A549 (cell line): Measurements from ENCODE around the gene SLC9A6.

Experiments used
- CBX8 ChIP-seq: fragments of 200-600 bp; sonication (generic); IDR thresholded peaks from 2 replicates; pipeline ENCODE4 v1.6.1; 2016
- FOSB ChIP-seq: fragments of 250-450 bp; sonication (Bioruptor Pico); IDR thresholded peaks from 2 replicates; pipeline ENCODE4 v1.5.0; 2020; ENCODE audit warnings: mild to moderate bottlenecking, moderate library complexity
- JUN ChIP-seq, 2 experiments: fragments of >200 bp; sonication (Bioruptor Twin); formaldehyde crosslinking; IDR thresholded peaks; 2 replicates in 1 of 2; 3 replicates in 1 of 2; pipeline ENCODE4 v1.6.1; 2016 to 2017
- NPAS2 ChIP-seq: fragments of 250-450 bp; sonication (Bioruptor Pico); IDR thresholded peaks from 2 replicates; pipeline ENCODE4 v1.8.0; 2022; ENCODE audit warnings: mild to moderate bottlenecking, moderate library complexity, borderline replicate concordance
- PHF8 ChIP-seq: fragments of 200-600 bp; sonication (generic); IDR thresholded peaks from 2 replicates; pipeline ENCODE4 v1.6.1; 2016; ENCODE audit warnings: low read depth, mild to moderate bottlenecking, antibody characterized with exemption, moderate library complexity, borderline replicate concordance
- POLR2A ChIP-seq: IDR thresholded peaks from 2 replicates; pipeline ENCODE4 v1.6.1; 2012; ENCODE audit warnings: mild to moderate bottlenecking, low read length
- POLR2AphosphoS2 ChIP-seq: conservative IDR thresholded peaks from 2 replicates; pipeline ENCODE4 v1.6.1; 2012; ENCODE audit warnings: low read length, improper control_type of control experiment, inconsistent platforms
- SMC3 ChIP-seq: fragments of >200 bp; sonication (Bioruptor Twin); formaldehyde crosslinking; IDR thresholded peaks from 3 replicates; pipeline ENCODE4 v1.6.1; 2018; ENCODE audit warnings: inconsistent platforms
- TF ChIP-seq, protein P1 (sequence below): fragments of >200 bp; sonication (Bioruptor Twin); formaldehyde crosslinking; IDR thresholded peaks from 3 replicates; pipeline ENCODE4 v1.5.1; 2016
- TF ChIP-seq, protein P2 (sequence below): fragments of >200 bp; sonication (Bioruptor Twin); formaldehyde crosslinking; IDR thresholded peaks from 3 replicates; pipeline ENCODE4 v1.6.1; 2016
- TF ChIP-seq, protein P3 (sequence below): fragments of 200-600 bp; sonication (generic); IDR thresholded peaks from 2 replicates; pipeline ENCODE4 v1.6.1; 2016; ENCODE audit warnings: antibody characterized with exemption, mild to moderate bottlenecking, moderate library complexity
- TF ChIP-seq, protein P4 (sequence below): fragments of 450-650 bp; IDR thresholded peaks from 2 replicates; pipeline ENCODE4 v1.6.1; 2014; ENCODE audit warnings: antibody characterized with exemption

DNA sequence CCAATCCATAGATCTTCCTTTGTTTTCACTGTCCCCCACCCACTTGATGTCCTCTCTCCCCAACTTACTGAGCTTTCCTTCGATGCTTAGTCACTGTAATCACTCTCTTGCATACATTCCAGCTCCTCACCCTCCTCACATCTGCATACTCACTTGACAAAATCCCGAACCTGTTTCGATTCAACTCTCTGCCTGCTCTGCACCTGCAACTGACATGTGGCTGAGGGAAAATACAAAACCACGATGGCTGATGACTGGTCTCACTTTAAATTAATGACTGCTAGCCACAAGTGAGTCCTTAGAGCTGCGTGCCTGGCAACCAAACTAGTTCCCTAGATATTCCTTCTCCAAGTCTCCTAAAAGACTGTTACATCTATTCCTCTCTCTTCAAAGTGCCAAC lies 91.7 kb downstream of the SLC9A6 start:
- TF ChIP-seq, protein P1, sequence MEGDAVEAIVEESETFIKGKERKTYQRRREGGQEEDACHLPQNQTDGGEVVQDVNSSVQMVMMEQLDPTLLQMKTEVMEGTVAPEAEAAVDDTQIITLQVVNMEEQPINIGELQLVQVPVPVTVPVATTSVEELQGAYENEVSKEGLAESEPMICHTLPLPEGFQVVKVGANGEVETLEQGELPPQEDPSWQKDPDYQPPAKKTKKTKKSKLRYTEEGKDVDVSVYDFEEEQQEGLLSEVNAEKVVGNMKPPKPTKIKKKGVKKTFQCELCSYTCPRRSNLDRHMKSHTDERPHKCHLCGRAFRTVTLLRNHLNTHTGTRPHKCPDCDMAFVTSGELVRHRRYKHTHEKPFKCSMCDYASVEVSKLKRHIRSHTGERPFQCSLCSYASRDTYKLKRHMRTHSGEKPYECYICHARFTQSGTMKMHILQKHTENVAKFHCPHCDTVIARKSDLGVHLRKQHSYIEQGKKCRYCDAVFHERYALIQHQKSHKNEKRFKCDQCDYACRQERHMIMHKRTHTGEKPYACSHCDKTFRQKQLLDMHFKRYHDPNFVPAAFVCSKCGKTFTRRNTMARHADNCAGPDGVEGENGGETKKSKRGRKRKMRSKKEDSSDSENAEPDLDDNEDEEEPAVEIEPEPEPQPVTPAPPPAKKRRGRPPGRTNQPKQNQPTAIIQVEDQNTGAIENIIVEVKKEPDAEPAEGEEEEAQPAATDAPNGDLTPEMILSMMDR, result no peak
- no peak for TF ChIP-seq CBX8
- TF ChIP-seq POLR2A, result no peak
- TF ChIP-seq FOSB, result no peak
- TF ChIP-seq PHF8, result no peak
- TF ChIP-seq, protein P2, sequence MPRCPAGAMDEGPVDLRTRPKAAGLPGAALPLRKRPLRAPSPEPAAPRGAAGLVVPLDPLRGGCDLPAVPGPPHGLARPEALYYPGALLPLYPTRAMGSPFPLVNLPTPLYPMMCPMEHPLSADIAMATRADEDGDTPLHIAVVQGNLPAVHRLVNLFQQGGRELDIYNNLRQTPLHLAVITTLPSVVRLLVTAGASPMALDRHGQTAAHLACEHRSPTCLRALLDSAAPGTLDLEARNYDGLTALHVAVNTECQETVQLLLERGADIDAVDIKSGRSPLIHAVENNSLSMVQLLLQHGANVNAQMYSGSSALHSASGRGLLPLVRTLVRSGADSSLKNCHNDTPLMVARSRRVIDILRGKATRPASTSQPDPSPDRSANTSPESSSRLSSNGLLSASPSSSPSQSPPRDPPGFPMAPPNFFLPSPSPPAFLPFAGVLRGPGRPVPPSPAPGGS, result no peak
- TF ChIP-seq, protein P3, sequence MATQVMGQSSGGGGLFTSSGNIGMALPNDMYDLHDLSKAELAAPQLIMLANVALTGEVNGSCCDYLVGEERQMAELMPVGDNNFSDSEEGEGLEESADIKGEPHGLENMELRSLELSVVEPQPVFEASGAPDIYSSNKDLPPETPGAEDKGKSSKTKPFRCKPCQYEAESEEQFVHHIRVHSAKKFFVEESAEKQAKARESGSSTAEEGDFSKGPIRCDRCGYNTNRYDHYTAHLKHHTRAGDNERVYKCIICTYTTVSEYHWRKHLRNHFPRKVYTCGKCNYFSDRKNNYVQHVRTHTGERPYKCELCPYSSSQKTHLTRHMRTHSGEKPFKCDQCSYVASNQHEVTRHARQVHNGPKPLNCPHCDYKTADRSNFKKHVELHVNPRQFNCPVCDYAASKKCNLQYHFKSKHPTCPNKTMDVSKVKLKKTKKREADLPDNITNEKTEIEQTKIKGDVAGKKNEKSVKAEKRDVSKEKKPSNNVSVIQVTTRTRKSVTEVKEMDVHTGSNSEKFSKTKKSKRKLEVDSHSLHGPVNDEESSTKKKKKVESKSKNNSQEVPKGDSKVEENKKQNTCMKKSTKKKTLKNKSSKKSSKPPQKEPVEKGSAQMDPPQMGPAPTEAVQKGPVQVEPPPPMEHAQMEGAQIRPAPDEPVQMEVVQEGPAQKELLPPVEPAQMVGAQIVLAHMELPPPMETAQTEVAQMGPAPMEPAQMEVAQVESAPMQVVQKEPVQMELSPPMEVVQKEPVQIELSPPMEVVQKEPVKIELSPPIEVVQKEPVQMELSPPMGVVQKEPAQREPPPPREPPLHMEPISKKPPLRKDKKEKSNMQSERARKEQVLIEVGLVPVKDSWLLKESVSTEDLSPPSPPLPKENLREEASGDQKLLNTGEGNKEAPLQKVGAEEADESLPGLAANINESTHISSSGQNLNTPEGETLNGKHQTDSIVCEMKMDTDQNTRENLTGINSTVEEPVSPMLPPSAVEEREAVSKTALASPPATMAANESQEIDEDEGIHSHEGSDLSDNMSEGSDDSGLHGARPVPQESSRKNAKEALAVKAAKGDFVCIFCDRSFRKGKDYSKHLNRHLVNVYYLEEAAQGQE, result no peak
- no peak for TF ChIP-seq JUN (IDR thresholded peaks at IDR 0.05)
- no peak for TF ChIP-seq POLR2AphosphoS2
- TF ChIP-seq SMC3, result no peak
- TF ChIP-seq, protein P4, sequence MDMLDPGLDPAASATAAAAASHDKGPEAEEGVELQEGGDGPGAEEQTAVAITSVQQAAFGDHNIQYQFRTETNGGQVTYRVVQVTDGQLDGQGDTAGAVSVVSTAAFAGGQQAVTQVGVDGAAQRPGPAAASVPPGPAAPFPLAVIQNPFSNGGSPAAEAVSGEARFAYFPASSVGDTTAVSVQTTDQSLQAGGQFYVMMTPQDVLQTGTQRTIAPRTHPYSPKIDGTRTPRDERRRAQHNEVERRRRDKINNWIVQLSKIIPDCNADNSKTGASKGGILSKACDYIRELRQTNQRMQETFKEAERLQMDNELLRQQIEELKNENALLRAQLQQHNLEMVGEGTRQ, result no peak
- no peak for TF ChIP-seq NPAS2 (CRISPR knock-in tag)
